Stimulated activated CD4-positive, alpha-beta T cell treated with anti-CD3 and anti-CD28 coated beads, Interleukin-15, amount 100 ng/mL, for 48 hours (primary cell): Measurements from ENCODE around the gene NTNG2.

ENCODE experiments used
- DNase-seq, 2 donors: peaks; one replicate each; pipeline ENCODE4 v3.0.0-alpha.2; 2020; ENCODE audit warnings: low read depth in 2 of 2

Gene NTNG2

DNA sequence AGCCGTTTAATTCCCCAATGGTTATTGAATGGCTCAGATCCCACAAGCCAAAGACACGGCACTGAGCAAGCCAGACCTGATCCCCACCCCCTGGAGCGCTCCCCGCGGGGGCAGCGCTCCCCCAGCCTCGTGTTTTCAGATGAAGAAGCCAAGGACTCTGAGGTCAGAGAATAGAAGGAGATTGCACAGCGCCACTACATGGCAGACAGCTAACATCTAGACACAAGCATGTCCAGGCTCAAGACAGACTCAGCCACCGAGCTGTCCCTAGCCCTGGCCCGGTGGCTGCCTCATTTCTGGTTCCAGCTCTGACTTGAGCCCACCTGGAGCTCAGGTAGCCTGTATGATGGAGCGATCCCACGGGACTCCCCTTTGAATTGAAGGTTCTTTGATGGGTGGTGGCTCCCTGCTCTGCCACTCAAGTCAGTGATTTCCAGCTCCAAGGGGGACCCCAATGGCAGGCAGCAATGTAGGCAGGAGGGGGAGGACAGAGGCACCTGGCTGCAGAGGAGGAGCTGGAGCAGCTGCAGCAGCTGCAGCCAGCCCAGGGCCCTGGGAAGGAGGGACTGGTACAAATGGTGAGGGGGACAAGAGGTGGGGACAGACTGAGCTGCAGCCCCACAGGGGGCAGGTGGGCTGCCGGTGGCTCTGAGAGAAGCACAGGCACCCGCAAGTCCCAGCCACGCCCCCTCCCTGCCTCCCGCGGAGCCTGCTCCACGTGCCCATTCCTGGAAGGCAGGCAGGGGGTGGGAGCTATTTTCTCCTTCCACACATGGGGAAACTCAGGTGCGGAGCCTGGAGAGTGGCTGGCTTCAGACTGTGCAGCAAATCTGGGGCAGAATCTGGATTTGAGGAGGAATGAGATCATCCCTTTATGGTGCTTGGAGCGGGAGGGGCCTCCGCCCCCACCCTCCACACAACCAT lies 40.2 kb downstream of the NTNG2 start:
- no peak for DNase-seq

DNA sequence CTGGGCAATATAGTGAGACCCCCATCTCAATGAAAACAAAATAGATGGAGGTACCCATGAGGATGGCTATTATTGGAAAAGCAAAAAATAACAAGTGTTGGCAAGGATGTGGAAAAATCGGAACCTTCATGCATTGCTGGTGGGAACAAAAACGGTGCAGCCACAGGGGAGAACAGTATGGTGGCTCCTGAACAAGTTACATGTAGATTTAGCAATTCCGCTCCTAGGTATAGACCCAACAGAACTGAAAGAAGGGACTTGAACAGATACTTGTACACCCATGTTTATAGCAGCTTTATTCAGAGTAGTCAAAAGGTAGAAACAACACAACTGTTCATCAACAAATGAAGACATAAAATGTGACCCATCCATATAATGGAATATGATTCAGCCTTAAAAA lies 43.0 kb downstream of the NTNG2 start:
- DNase-seq = no peak

DNA sequence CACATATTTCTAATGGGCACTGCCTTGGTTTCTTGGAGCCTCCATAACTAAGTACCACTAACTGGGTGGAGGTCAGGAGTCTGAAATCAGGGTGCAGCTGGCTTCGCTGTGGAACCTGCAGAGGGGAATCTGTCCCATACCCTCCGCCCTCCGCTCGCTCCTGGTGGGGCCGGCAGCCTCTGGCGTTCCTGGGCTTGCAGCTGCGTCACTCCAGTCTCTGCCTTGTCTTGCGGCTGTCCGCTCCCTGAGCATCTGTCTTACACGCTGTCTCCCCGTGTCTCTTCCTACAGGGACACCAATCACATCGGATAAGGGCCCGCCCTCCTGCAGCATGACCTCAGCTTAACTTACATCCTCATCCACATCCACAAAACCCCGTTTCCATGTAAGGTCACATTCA lies 45.4 kb downstream of the NTNG2 start:
- no peak for DNase-seq

DNA sequence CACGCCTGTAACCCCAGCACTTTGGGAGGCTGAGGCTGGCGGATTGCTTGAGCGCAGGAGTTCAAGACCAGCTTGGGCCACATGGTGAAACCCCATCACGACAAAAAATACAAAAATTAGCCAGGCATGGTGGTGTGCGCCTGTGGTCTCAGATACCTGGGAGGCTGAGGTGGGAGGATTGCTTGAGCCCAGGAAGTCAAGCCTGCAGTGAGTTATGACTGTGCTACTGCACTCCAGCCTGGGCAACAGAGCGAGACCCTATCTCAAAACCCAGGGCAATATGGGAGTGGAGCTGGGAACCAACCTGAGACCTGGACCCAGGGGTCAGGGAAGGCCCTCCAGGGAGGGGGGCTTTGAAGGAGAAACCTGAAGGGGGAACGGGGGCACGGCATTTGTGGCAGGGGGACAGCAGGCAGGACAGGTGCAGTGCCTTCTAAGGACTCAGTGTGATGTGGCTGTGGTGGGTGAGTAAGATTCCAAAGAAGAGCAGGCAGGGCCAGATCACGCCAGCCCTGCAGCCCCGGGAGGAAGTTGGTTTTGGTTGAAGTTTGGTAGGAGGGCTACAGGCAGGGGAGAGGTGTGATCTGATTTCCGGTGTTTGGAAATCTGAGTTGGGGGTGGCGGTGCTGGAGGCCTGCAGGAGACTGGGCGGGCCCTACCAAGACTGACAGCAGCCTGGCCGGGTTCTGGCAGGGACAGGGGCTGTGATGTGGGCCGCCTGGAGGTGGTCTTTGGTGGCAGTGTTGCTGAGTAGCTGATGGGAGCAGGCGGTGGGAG lies 46.2 kb downstream of the NTNG2 start:
- DNase-seq = peak in 1 of 2 donors; percentile 14

DNA sequence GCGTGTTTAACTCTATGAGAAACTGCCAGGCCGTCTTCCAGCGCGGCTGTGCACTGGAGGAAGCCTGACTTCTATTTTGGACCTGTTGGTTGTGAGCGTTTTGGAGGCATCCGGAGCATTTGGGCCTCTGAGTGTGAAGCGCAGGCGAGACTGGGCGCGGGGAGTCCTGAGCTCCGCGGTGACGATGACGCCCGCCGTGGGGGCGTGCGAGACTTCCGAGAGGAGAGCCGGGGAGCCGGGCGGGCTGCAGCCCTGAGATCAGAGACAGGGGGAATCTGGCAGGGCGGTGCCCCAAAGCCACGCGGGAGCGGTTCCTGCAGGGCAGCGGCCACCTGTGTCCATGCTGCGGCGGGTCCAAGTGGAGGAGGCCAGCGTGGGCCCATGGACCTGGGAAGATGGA lies 47.4 kb downstream of the NTNG2 start:
- no peak for DNase-seq

DNA sequence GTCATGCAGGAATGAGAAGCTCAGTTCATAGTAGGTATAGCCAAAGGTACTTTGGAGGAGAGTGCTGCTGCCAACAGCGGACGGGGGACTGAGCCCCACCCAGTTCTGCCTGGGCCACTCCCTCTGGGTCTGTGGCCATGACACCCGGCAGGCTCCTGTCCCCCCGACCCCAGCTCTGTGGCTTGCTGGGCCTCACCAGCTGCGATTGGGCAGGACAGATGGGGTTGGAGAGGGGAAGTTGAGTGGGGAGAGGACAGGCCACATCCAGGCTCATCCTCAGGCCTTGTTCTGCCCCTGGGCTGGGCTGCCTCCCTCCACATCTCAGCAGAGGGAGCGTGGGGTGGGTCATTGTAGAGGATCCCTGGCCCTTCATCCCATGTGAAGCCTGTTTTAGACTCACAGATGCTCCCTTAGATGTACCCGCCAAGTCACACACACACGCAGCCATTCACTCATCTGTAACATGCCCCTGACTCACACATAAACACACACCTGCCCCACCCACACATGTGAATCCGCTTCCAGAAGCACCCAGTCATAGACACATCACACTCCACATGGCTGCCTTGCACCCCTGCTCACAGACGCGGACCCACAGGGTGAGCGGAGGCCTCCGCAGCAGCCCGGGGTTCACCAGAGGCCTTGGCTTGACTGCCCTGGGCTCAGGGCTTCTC lies 48.8 kb downstream of the NTNG2 start:
- DNase-seq = peak; percentile 17 to 20

DNA sequence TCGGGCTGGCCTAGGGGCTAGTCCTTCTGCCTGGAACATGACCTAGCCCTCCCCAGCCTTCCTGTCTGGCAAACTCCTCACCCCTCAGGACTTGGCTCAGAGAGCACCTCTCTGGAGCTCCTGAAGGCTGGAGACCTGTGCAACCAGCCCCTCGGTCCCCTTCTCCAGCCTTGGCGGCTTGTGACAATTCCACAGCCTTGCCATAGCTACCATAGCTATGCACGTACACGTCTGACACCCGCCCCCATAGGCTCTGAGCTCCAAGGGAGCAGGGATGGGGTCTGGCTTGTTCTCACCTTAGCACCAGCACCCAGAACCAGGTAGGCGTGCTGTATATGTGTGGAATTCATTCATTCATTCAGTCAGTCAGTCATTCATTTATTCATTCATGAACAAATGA lies 49.7 kb downstream of the NTNG2 start:
- DNase-seq = no peak

DNA sequence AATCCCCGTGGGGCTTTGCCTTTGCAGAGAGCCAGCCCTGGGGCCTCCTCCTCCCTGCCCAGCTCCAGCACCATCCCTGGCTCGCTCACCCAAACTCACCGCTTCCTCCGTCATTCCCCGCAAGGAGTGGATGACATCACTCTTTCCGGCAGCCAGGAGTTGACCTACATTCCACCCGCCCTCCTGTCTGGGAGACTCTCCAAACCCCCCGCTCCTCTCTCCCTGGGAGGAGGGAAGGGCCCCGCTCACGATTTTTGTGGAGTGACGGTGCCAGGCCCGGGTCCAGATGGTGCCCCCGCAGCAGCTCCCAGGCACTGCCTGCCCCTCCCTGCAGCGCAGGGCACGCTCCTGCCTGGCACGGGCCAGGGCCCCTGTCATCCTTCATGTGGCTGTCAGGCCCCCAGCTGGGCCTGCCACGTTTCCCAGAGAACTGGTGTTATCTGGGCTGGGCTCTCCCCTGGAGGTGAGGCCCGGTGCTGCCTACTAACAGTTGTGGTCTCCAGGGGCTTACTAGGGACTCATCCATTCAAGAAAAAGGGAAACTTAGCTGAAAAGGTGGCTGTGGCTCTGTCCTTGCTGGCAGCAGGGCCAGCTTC lies 52.3 kb downstream of the NTNG2 start:
- DNase-seq = no peak

DNA sequence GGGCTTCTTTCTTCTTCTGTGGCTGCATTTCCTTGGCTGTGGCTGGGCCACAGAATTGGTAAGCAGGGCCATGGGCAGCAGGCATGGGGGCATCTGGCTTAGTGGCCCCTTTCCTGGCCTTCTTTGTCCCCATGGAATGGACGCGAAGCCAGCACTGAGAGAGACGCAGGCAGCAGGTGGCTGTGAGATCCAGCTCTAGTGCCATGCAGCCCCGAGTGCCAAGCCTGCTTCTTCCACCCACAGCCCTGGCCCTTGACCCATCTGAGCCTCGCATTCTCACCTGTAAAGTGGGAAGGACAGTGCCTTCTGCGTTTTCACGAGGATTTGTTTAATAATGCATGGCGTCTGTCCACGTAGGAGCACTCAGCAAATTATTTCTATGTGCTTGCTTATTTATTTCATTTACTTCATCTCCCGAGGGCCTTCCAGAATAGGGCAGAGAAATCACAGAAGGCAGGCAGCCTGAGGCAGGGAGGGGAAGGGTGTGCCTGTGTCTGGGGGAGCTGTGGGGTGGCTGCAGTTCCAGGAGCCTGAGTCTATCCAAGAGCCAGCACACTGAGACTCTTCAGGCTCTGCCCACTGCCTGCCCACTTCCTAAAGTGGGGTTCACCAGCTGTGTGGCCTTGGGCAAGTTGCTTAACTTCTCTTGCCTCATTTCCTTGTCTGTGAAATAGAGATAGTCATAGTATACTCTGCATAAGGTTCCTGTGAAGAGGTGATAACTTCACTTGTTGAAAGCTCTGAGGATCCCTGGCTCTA lies 55.2 kb downstream of the NTNG2 start:
- DNase-seq = no peak

DNA sequence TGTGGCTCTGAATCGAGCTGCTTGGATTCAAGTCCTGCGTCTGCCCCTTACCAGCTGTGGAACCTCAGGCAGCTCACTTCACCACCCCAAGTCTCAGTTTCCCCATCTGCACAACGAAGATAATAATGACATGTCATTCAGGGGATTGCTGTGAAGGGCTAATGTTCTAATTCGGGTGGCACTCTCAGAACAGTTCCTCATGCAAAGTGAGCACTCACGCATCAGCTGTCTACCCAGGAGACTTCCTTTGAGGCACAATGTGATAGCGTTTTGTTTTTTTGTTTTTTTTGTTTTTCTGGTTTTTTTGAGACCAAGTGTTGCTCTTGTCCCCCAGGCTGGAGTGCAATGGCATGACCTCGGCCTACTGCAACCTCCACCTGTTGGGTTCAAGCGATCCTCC lies 56.4 kb downstream of the NTNG2 start:
- DNase-seq = no peak

DNA sequence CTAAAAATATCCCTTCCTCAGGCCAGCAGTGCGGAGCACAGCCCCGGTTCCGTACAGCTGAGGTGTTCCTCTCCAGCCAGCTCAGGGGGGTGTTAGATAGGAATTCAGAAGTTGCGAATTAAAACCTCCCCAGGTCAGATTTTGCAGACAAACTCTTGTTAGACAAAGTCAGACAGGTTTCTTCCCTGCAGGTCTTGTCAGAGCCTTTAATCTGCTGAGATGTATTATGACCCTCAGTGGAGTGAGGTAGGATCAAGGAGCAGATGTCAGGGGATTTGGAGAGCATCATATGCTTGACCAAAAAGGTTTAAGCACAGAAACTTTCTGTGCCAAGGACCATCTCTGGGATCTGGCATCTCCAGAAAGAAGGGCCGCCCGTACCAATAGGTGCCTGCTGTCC lies 60.1 kb downstream of the NTNG2 start:
- no peak for DNase-seq

DNA sequence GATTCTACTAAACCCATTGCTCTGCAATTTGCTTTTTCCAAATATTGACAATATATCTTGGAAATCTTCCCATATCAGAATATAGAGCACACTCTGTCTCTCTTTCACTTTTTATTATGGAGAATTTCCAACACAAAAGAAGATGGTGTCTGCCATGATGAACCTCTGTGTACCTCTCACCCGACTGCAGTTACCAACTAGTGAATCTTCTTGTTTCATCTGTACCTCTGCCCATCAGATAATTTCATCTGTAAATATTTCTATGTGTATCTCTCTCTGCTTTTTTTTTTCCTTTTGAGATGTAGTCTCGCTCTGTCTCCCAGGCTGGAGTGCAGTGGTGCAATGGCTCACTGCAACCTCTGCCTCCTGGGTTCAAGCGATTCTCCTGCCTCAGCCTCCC lies 62.8 kb downstream of the NTNG2 start:
- DNase-seq = no peak

DNA sequence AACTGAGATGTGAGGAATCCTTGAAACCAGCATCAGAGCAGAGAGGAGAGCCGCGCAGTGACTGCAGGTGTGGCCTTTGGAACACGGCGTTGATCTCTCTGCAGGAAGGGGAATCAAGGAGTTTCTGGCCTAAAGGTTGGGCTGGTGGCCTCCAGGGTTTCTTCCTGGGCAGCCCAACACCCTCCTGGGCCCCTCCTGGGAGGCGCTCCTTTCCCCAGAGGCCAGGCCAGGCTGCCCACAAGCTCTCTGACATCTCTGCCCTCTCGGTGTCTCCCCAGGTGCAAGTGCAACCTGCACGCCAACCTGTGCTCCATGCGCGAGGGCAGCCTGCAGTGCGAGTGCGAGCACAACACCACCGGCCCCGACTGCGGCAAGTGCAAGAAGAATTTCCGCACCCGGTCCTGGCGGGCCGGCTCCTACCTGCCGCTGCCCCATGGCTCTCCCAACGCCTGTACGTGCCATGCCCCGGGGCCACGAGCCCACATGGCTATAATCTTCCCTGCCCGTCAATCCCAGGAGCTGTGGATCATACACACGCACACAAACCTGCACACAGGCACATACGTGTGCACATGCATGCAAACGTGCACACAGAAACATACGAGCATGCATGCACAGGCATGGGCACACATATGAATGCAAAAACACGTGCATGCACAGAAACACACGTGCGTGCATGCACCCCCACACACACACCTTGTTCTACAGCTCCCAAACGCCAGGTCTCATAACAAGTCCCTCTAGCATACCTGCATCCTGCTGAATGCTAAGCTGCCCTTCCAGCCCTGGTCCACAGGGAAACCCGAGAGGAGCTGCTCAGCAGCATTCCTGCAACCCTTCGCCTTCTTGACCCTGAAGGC lies 64.9 kb downstream of the NTNG2 start:
- DNase-seq = no peak

DNA sequence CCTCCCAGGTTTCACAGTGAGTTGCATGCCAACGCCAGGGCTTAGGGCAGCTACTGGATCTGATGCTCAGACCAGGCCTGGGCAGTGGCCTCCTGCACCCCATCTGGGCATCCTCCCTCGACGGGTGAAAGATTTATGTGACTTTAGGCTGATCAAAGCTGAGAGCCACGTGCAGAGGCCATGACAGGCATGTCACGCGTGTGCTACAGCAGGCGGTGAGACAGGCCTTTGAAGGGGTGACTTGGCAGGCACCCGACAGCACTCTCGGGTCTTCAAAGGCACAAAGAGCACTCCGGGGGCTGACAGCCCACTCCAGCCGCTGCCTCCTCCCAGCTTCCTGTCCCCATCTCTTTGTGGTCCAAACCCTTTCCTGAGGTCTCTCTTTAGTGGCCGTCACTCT lies 66.2 kb downstream of the NTNG2 start:
- DNase-seq = no peak

DNA sequence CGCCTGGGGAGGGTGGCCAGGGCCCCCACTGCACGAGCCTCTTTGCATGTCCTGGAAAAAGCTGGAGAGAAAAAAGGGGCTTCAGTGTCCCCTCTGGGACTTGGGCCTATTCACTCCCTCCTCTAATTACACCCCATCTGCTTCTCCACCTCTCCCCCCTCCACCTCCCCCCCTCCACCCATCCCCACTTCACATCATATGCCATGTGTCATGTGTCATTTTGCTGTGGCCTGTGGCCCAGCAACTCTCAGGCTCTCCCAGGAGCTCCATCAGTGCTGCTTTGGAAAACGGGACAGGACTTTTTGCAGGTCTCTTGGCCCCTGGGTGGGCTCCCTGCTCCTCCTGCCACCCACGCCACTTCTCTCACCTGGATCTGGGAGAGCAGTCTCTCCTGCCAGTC lies 68.7 kb downstream of the NTNG2 start:
- DNase-seq = no peak

DNA sequence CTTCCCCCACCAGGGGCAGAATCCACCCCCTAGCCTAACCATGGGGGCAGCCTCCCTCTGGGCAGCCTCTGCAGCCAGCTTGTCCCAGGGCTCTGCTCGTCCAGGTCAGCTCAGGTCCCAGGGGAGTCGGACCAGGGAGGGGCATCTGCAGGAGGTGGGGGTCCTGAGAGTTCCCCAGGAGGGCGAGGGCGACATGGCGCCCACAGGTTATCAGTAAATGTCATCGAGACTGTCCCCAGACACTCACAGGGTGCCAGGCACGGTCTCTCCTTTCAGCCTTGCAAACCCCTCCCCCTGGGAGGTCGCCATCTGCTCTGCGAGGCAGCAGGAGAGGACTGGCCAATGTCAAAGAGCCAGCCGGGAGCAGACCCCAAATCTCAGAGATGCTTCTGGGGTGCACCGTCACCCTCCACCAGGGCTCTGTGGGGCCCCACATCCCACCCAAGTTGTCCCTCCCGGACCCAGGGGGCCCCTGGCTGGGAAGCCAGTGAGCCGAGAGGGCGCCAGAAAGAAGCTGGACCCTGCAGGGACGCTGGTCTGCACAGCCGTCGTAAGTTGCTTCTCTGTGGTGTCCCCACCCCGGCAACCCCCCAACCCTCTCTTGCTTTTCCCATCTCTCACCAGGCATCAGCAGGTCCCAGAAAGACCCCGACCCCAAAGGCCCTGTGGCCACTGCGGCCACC lies 69.3 kb downstream of the NTNG2 start:
- DNase-seq = no peak

DNA sequence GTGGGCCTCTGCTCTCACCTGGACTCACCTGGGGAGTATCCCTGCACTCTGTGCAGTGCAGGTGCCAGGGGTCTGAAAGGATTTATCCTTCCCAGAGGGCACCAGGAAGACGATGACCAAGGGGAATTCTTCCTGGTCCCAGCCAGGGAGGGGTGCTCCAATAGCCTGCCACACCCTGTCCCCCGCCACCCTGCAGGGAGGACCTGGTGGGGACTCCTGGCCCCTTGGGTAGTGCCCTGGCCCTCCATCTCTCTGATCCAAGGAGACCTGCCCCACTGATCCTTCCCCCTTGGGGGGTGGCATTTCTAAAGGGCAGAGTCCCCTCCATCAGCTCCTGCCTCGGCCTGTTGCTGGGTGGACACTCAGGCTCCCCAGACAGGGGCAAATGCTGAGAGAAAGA lies 70.7 kb downstream of the NTNG2 start:
- DNase-seq = no peak

DNA sequence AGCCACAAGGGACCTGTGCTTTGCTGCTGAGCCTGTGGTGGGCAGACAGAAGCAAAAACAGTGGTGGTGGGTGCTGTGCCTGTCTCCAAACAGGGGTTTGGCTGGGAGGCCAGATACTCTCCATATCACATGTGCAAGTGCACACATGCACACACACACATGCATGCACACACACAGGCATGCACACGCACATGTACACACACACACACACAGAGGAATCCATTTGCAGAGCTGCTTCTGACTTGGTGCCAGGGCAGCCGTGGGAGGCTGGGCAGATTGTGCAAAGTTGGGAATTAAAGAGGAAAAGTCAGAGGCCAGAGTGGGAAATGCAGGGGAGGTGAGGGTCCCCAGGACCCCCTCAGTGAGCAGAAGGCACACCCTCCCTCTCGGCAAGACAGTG lies 71.3 kb downstream of the NTNG2 start:
- no peak for DNase-seq

DNA sequence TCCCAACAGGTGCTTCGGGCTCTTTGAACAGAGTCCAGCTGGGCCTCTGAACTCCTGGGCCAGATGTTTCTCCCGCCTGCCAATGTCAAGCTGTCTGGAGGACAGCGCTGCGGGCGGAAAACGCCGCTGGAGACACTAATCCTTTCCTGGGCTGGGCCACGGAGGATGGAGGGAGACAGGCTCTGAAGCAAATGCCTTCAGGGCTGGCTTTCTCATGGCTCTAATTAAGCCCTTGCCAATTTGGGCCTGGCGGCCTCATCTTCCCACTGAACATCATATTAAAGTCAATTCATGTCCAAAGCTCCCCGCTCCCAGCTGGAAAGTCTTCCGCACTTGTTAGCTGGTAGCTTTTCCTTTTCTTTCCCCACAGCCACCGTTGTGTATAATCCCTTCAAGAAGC lies 72.7 kb downstream of the NTNG2 start:
- no peak for DNase-seq

DNA sequence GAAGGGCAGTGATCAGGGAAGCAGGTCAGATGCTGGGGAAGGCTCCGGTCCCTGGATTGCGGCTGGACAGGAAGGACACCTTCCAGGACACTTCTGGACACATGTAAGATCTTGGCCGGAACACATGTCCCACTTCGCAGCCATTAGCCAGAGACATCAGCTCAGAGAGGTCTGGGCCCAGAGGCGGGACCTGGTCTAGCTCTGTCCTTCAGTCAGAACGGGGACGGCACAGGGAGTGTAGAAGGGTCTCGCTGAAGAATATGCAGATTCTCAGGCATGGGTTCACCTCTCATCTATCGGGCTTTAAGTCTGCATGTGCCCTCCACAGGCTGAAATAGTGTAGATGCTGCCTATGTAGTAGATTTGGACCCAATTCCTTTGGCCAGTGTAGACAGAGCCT lies 73.3 kb downstream of the NTNG2 start:
- DNase-seq = no peak
